ENCODE measurements around the gene F3. TPM values are rescaled to one million over a fixed set of nuclear protein-coding genes. Genes with fewer than 3 reads are reported as not detected.
A peak's percentile ranks its signal among the peaks of the same experiment; 100 is the strongest.

Gene F3
- total RNA-seq, 1 donor = 506 TPM

GRCh38 chr1:94560333-94560732, 18.8 kb upstream of the F3 start:
- no peak for DNase-seq (ENCODE audit: low read depth)
- no peak overlapping the region for H3K4me3 ChIP-seq (ENCODE audit: low read depth, low read length)
- no peak for TF ChIP-seq CTCF (IDR thresholded peaks at IDR 0.05; ENCODE audit: insufficient read depth, low read depth, low read length)

- no peak for DNase-seq (ENCODE audit: low read depth)
- no peak for TF ChIP-seq CTCF (IDR thresholded peaks at IDR 0.05; ENCODE audit: insufficient read depth, low read depth, low read length)
- no peak overlapping the region for H3K4me3 ChIP-seq (ENCODE audit: low read depth, low read length)
Observed at GRCh38 chr1:94559921-94560320, 18.4 kb upstream of the F3 start.

GRCh38 chr1:94555091-94555490, 13.5 kb upstream of the F3 start:
- H3K4me3 ChIP-seq (ENCODE audit: low read depth, low read length) = no peak overlapping the region
- no peak for DNase-seq (ENCODE audit: low read depth)
- no peak for TF ChIP-seq CTCF (IDR thresholded peaks at IDR 0.05; ENCODE audit: insufficient read depth, low read depth, low read length)

- no peak for TF ChIP-seq CTCF (IDR thresholded peaks at IDR 0.05; ENCODE audit: insufficient read depth, low read depth, low read length)
- DNase-seq (ENCODE audit: low read depth) = no peak
- H3K4me3 ChIP-seq (ENCODE audit: low read depth, low read length) = no peak overlapping the region
Observed at GRCh38 chr1:94554580-94554979, 13.0 kb upstream of the F3 start.

GRCh38 chr1:94553931-94554330, 12.4 kb upstream of the F3 start:
- DNase-seq (ENCODE audit: low read depth) = no peak
- no peak for TF ChIP-seq CTCF (IDR thresholded peaks at IDR 0.05; ENCODE audit: insufficient read depth, low read depth, low read length)
- H3K4me3 ChIP-seq (ENCODE audit: low read depth, low read length) = no peak overlapping the region

GRCh38 chr1:94553323-94553730, 11.8 kb upstream of the F3 start:
- TF ChIP-seq CTCF (IDR thresholded peaks at IDR 0.05; ENCODE audit: insufficient read depth, low read depth, low read length) = no peak
- peak; percentile 68 for DNase-seq (ENCODE audit: low read depth)
- no peak overlapping the region for H3K4me3 ChIP-seq (ENCODE audit: low read depth, low read length)

GRCh38 chr1:94552071-94552586, 10.6 kb upstream of the F3 start:
- no peak for TF ChIP-seq CTCF (IDR thresholded peaks at IDR 0.05; ENCODE audit: insufficient read depth, low read depth, low read length)
- H3K4me3 ChIP-seq (ENCODE audit: low read depth, low read length) = no peak overlapping the region
- DNase-seq (ENCODE audit: low read depth) = peak; percentile 65

Data from fibroblast of villous mesenchyme (primary cell).